GM18502 (cell line): Measurements from ENCODE around the gene ZNF606.

Experiments
- ATAC-seq: cut with Tn5 transposase; IDR thresholded peaks from one replicate; pipeline ENCODE4 v1.9.1; 2021; ENCODE audit warnings: mild to moderate bottlenecking; ENCODE audit not compliant: unreplicated experiment, poor library complexity

The ZNF606 gene

DNA sequence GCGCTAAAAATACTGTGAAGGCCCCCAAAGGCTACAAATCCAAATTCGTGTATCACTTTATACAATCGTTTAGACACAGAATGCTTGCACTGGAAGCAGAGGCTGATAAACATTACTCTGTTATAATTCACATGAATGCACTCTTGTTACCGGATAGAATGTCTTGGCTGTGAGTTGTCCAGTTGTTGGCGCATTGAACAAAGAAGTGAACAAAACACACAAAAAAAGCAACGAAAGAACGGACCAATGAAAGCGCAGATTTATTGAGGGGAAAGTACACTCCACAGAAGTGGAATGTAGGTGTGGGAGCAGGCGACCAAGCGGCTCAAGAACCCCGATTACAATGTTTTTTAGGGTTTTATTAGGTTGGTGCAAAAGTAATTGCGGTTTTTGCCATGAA is 66.9 kb downstream of the ZNF606 start:
- ATAC-seq, result no peak

- peak; percentile 67 for ATAC-seq
Observed at GRCh38 chr19:57934820-57935665, 67.6 kb downstream of the ZNF606 start, which contains the start of gene ZNF418. TSS of gene ZNF418 (minus strand) at chr19:57935402. CDS start at chr19:57933822, 1,580 bp downstream.

DNA sequence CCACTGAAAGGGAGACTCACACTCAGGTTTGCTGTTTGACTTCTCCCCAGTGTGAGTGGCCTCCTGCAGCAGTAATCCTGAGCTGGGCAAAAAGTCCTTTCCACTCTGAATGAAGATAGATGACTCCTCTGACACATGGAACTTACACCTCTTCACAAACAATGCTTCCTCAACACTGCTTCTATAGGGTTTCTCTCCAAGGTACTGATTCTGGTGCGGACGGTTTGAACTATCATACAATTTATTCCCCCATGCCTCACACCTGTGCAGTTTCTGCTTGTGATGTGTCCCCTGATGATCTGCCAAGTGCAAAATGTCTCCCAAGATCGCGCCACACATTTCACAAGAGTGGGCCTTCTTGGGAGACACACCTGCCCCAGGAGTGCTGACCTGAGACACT is 75.0 kb downstream of the ZNF606 start:
- ATAC-seq, result no peak
